ENCODE results near the gene FRMD5.
A peak's percentile ranks its signal among the peaks of the same experiment; 100 is the strongest.

The FRMD5 gene

DNA sequence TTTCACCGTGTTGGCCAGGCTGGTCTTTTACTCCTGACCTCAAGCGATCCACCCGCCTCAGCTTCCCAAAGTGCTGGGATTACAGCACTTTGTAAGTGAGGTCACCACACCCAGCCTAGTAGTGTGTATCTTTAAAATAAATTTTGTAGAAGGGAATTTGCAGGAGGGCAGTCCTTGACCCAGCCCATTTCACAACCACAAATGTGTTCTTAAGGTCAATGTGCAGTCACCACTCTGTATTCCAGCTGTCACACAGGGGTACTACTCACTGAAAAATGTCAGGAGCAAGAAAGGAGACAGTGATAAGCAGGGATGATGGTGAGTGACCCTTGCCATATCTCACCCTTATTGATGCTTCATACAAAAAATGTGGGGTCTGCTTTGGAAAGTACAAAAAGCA, 98.5 kb downstream of the FRMD5 start:
- DNase-seq (ENCODE audit: low read depth in 2 of 3, low spot score in 1 of 3), result no peak

DNA sequence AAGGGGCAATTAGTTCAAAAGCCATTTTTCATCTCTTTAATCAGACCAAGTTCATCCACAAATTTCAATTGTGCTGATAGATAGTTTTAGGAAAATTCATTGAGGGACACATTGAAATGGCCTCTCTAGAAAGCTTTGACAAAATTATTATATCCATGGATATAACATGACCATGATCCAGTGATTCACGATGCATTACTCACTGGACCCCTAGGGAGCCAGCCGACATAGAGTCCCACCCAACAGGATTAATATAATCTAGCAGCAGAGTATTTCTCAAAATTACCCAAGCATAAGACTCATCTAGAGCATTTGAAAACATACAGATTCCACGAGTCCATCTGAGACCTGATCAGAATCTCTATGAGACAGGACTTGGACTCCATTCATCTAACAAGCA, 100.3 kb downstream of the FRMD5 start:
- no peak for DNase-seq (ENCODE audit: low read depth in 2 of 3, low spot score in 1 of 3)

DNA sequence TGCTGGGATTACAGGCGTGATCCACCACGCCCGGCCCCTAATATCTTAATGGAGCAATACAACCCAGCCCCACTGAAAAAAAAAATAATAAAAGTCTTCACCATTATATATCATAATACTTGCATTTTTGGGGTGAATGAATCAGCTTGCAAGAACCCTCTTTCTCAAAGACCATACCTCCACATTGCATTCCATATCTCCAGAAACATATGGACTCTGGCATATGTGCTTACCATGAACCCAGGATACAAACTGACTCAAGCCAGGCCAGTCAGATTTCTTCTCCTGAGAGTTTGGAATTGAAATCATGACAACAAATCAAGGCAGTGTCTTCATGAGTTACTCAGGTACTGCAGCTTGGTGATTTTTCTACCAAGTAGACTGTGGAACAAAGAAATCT, 101.2 kb downstream of the FRMD5 start:
- DNase-seq (ENCODE audit: low read depth in 2 of 3, low spot score in 1 of 3), result no peak

DNA sequence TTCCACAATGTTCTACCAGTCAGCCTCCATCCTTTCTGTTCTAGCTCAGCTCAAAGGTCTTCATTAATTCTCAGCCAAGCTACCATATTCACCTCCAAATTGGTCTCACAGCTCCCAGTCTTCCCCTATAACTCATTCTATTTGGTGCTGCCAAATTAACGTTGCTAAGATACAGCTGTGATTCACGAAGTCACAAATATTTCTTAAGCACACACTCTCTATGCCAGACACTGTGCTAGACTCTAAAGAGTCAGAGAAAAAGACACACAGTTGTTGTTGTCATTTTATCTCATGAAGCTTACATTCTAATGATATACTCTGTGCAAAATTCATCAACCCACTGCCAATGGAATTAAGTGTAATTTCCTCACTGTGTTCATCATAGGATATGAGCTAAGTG, 102.8 kb downstream of the FRMD5 start:
- no peak for DNase-seq (ENCODE audit: low read depth in 2 of 3, low spot score in 1 of 3)

DNA sequence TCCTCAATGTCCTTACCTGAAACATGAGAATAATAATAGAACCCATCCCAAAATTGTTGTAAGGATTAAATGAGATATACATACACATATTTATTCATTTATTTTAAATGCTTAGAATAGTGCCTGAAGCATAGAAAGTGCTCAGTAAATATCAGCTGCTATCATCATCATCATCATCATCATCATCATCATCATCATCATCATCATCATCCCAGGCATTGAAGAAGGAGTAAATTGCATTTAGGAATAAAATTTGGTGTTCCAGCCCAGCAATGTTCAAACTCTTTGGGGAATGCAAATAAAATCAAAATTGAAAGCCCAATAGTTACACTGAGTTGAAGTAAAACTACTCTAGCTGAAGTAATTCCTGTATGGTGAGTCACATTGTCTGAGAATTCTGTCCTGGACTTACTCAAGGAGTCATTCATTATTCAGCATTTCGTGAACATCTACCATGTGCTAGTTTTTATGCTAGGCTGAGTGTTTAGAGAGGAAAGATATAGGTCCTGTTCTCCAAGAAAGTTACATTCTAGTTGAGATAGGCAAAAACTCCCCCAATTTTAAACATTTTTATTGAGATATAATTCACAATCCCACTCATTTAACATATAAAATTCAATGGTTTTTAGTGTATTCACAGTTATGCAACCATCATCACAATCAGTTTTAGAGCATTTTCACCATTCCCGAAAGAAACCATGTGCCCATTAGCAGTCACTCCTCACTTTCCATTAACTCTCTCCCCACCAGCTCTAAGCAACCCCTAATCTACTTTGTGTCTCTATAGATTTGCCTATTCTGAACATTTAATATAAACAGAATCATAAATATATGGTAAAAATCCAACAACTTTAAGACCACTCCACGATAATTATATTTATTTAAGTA, 107.2 kb downstream of the FRMD5 start:
- no peak for DNase-seq (ENCODE audit: low read depth in 2 of 3, low spot score in 1 of 3)

DNA sequence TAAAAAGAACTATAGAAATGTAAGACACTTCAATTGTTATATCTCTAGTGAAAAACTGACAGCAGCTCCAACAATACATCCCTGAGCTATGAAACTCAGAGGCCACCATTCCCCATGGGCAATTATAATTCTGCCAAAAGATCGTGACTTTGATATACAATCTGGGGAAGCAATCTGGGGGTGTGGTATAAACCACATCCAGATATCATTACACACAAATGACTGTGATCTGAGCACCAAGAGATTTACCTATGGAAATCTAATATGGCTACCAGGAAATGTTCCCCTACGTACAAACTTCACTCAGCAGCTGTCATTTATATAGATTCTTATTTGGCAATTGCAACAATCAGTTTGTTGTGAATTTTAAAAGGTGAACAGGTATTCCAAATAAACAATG, 110.3 kb downstream of the FRMD5 start:
- DNase-seq (ENCODE audit: low read depth in 2 of 3, low spot score in 1 of 3), result no peak

DNA sequence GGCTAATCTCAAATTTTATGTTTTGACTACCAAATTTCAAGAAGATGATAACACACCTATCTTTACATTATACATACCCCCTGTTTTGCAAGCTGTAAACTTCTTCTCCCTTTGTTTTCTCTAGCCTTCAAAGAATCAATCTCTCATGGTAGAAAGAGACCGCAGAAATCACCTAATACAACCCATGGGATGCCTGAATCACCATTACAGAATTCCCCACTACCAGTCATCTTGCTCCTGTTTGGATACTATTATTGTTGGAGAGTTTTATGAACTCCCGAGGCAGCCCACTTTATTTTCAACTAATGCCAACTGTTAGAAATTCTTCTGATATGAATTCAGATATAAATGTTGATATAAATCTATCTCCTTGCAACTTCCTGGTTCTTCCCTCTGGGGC, 110.9 kb downstream of the FRMD5 start:
- no peak for DNase-seq (ENCODE audit: low read depth in 2 of 3, low spot score in 1 of 3)

DNA sequence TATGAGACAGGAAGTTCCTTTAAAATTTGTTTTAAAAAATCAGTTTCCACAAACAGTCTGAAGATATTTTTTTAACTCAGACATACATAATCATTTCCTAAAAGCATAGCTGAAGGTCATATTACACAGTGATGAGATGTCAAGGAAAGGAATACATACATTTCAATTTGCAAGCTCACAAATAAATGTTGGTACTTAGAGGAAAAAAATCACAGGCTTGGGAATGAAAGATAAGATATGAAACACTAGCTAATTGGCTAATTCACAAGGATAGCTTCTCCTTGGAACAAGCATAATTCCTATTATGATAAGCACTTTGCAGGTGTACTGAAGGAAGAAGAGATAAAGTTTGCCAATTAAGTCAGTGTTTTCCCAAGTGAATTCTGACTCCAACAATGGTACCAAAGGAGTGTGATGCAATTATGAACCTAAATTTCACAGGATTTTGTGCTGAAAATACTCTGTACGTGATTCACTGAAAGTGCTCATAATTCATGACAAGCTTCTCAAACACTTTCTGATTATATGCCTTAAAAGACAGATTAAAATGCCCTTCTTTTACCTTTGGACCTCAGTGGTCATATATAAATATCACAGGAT, 112.4 kb downstream of the FRMD5 start:
- DNase-seq (ENCODE audit: low read depth in 2 of 3, low spot score in 1 of 3), result no peak

DNA sequence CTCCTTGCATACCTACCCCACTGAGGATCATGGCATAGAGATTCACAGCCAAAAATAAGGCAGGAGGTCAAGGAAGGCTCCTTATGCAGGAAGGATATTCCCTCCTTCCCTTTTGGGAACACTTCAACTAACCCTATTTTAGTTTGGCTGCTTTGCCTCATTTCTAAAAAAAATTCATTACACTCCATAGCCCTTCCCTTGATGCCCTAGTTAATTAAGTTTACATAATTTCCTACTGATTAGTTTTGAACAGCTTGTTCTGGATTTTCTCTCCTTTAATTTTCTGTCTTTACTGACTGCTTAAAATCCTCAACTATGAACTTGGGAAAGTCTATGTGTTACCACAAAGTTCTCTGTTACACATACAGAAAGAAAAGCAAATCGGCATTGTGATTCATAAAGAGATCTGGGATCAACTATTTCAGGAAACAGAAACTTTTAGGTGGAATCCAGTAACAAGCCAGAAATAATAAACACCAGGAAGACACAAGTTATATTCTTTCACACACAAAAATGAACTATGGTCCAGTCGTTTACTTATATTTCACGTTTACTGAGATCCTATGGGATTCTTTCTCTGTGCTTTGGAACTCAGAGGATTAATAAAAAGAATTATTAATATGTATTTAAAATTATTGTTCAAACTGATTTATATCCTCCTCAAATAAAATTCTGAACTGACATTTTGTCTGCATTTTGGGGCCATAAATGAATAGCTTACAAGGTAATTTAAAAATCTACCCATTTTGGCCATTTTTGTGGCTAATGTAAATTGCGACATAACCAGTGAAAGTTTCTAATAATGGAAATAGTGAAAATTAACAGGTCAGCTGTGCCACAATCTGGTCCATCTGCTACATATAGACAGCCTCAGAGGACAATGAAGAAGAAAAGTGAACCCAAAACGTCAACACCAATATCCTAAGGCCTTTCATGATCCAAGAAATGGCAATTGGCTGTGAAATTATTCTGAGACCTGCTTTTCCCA, 113.8 kb downstream of the FRMD5 start:
- DNase-seq (ENCODE audit: low read depth in 2 of 3, low spot score in 1 of 3), result no peak

DNA sequence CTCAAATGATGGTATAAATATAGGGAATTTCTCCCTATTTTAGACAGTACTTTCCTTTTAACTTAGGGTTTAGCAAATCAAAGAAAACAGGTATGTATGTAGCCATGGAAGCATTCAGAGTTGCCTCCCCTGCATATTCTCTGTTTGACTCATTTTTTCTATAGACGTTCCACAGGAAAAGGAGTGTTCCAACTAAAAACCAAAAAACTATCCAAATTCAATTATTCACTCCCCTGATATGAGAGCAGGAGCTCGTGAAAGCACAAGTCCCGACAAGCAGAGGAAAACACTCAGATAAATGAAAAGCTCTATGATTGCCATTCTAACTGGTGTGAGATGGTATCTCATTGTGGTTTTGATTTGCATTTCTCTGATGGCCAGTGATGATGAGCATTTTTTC, 119.5 kb downstream of the FRMD5 start:
- DNase-seq (ENCODE audit: low read depth in 2 of 3, low spot score in 1 of 3), result no peak

DNA sequence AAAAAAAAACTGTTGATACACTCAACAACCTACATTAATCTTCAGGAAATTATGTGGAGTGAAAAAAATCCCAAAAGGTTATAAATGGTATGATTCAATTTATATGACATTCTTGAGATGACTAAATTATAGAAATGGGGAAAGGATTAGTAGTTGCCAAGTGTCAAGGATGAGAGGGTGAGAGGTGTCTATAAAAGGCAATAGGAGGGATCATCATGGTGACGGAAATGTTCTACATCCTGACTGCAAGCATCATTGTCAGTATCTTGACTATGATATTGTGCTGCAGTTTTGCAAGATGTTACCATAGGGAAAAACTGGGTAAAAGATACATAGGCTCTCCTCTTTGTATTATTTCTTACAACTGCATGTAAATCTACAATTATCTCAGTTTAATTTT, 125.6 kb downstream of the FRMD5 start:
- DNase-seq (ENCODE audit: low read depth in 2 of 3, low spot score in 1 of 3), result no peak

DNA sequence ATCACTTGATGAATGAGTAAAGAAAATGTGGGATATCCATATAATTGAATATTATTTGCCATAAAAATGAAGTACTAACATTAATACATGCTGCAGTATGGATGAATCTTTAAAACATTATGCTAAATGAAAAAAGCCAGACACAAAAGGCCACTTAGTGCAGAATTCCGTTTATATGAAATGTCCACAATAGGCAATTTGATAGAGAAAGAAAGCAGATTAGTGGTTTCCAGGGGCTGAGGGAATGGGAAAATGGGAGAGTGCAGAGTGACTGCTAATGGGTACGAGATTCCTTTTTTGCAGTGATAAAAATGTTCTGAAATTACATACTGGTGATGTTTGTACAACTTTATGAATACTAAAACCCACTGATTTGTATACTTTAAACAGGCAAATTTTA, 126.7 kb downstream of the FRMD5 start:
- DNase-seq (ENCODE audit: low read depth in 2 of 3, low spot score in 1 of 3), result no peak

DNA sequence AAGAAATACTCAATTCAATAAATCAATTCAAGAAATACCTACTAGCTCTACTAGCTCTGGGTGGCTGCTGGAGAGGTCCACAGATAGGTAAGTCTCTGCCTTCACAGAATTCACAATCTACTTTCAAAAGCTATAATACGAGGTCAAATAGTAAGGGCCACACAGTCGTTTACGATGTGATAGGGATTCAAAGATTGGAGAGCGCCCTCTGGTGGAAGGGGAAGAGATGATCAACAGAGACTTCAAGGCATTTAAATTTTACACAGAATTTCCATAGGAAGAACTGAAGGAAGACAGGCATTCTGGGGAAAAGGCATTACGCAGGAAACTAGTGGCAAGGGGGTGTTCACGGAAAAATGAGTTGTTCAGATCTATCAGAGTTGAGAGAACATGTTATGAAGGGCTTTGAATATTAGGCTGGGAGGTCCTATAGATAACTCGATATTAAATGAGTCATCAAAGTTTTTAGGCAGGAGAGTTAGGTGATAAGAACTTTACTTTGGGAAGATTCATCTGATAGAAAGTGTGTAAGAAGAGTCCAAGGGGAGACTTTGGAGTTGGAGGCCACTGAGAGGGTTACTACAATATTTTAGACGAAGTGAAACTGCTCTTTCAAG, 128.8 kb downstream of the FRMD5 start:
- DNase-seq (ENCODE audit: low read depth in 2 of 3, low spot score in 1 of 3), result peak; percentile 13 to 76 (median 54)

DNA sequence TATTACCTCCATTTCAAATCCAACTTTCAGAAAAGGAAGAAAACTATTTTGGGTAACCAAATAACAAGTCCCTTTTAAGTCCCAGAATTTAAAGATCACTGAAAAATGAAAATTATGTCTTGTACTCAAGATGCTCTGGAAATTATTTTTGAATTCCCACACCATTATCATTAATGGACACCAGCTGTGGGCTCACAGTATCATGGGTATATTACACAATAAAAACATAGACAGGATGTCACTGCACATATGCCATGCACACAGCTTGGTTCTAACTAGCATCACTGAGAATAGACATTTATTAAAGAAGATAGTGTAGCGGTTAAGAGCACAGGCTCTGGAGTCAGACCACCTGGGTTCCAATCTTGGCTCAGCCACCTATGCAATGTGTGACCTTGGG, 130.4 kb downstream of the FRMD5 start:
- DNase-seq (ENCODE audit: low read depth in 2 of 3, low spot score in 1 of 3), result no peak

DNA sequence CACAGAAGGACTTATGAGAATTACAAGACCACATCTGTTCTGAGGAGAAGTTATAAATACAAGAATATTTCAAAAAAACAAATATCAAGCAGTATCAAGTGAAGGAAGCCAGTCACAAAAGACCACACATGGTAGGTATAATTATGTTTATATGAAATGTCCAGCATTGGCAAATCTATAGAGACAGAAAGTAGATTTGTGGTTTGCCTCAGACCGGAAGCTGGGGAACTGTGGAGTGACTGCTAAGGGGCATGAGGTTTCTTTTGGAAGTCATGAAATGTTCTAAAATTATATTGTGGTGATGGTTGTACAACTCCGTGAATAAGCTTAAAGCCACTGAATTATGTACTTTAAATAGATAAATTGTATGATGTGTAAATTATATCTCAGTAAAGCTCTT, 136.9 kb downstream of the FRMD5 start:
- no peak for DNase-seq (ENCODE audit: low read depth in 2 of 3, low spot score in 1 of 3)

DNA sequence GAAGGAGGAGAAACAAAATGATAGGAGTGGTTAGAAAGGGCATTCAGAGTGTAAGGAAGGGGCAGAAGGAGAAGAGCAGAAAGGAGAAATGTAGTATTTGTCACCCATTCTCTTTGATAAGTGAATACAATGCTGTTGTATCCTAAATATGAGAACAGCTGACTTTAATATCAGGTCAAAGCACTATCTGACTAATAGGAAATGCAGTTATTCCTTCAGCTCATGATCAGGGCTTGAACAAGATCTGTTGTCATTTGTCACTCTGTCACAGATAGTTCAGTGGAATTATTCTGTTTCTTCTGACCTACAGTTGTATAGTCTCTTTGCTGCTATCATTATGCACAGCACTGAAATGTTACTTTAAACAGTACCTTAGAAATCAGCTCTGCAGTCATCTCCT, 149.4 kb downstream of the FRMD5 start:
- DNase-seq (ENCODE audit: low read depth in 2 of 3, low spot score in 1 of 3), result no peak

DNA sequence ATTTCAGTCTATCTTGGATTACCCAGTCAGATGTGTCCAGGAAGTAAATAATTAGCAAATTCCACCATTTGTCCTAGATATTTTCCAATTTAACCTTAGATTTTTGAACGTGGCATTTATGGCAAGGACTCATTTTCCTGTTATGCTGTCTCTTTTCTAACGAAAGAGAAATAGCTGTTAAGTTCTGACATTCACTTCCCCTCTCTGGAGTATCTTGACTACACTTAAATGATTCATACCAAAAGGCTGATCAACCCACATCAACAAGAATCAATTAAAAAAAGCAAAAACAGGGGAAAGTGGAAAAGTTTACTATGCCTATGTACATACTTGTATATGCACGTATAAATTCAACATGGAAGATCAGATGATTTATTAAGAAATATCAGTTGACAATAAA, 149.9 kb downstream of the FRMD5 start:
- DNase-seq (ENCODE audit: low read depth in 2 of 3, low spot score in 1 of 3), result no peak

DNA sequence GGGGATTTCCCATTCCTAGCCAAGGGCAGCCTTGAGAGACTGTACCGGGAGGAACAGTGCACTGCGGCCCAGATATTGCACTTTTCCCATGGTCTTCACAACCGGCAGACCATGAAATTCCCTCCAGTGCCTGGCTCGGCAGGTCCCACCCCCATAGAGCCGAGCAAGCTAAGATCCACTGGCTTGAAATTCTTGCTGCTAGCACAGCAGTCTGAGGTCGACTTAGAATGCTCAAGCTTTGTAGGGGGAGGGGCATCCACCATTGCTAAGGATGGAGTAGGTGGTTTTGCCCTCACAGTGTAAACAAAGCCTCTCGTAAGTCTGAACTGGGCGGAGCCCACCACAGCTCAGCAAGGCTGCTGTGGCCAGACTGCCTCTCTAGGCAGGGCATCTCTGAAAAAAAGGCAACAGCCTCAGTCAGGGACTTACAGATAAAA, 156.3 kb downstream of the FRMD5 start:
- DNase-seq (ENCODE audit: low read depth in 2 of 3, low spot score in 1 of 3), result no peak

DNA sequence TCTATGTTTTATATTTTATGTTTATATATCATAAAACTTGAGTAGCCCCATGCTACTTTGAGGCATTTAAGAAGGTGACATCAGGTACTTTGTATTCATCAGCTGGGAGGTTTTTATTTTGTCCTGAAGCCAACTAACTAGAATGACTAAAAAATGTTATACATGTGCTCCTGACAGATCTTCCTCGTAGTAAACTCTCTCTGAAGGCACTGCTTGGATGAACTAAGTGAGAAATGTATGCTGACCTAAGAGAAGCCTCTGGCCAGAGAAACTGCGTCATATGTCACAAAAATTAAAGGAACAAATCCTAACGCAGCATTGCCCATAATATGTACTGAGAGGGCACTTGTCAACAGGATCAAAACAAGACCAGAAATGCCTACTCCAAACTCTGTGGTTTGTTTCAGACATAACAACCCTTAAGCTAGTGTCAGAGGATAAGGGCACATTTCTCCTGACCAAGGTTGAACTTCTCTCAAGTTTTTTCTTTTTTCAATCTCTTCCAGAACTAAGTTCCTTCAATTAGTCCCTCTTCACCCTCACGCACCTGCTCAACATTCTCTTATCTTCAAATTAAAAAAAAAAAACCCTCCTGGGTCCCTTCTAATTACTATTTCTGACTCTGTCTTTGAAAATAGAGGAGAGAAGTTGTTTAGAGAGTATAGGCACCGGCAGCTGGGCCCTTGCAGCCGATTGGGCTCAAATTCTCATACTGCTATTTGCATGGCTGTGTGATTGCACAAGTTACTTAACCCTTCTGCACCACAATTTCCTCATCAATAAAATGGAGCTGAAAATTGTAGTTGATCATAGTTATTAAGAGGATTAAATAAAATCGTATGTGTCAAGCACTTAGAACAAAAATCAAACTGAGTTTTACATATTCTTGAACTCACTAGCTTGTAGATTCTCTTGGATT, 159.0 kb downstream of the FRMD5 start:
- no peak for DNase-seq (ENCODE audit: low read depth in 2 of 3, low spot score in 1 of 3)

DNA sequence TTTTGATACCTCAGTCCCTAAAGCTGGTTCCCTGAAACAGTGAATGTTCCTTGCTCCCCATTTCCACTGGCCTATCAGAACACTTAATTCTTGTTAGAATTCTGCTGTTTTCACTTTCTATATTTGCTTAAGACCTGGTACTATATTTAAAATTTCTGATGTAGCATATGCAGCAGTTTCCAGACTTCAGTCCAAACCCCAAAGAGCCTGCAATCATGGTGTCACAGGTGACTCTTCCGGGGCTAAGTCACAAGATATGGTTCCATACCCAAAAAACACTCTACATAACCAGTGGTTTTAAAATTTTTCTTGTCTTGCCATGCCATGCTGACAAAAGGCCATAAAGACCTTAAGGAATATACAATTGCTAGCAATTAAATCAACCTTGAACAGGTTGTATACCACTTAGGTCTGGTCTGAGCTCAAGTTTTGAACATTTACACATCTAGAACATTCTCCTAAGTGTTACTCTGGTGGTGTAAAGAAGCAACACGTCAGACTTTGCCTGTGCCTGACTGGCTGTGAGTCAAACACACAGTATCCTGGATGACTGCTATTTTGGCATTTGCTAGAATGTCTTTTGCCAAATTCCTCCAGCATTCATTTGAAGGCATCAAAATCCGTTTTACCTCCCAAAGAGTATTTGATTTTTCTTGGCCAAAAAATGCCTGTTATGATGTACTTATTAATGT, 160.0 kb downstream of the FRMD5 start:
- DNase-seq (ENCODE audit: low read depth in 2 of 3, low spot score in 1 of 3), result no peak
